DOHH2 (cell line): ENCODE data around the gene OR14J1.

Source experiments
- EZH2phosphoT487 ChIP-seq: fragments of 200-600 bp; sonication (generic); IDR thresholded peaks from 2 replicates; pipeline ENCODE4 v1.6.1; 2017; ENCODE audit warnings: borderline replicate concordance, mild to moderate bottlenecking, antibody characterized with exemption, low read length, moderate library complexity, mixed read lengths
- TF ChIP-seq, protein P1 (sequence below): fragments of 200-600 bp; sonication (generic); IDR thresholded peaks from one replicate; pipeline ENCODE4 v1.5.1; 2014; ENCODE audit warnings: antibody characterized with exemption, mild to moderate bottlenecking, low read depth, low read length; ENCODE audit not compliant: poor library complexity, severe bottlenecking

DNA sequence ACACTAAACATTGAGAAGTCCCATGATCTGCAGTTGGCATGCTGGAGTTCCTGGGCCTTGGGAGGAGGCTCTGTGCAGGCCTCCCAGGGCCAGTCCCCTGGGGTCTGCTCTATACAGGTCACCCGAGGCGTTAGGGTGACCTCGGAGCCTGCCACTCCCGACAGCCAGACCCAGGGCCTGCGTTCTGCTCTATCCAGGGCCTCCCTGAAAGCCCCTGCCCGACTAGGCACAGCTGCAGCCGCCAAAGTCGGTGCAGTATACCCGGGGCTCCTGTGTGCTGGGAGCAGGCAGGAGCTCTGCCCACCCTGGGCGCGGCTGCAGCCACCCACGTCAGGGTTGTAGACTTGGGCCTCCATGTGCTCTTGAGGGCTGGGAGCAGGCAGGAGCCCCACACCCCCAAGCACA lies 6.3 kb upstream of the OR14J1 start:
- TF ChIP-seq, protein P1, sequence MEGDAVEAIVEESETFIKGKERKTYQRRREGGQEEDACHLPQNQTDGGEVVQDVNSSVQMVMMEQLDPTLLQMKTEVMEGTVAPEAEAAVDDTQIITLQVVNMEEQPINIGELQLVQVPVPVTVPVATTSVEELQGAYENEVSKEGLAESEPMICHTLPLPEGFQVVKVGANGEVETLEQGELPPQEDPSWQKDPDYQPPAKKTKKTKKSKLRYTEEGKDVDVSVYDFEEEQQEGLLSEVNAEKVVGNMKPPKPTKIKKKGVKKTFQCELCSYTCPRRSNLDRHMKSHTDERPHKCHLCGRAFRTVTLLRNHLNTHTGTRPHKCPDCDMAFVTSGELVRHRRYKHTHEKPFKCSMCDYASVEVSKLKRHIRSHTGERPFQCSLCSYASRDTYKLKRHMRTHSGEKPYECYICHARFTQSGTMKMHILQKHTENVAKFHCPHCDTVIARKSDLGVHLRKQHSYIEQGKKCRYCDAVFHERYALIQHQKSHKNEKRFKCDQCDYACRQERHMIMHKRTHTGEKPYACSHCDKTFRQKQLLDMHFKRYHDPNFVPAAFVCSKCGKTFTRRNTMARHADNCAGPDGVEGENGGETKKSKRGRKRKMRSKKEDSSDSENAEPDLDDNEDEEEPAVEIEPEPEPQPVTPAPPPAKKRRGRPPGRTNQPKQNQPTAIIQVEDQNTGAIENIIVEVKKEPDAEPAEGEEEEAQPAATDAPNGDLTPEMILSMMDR: no peak
- no peak for TF ChIP-seq EZH2phosphoT487
